ENCODE data around the gene NPC1.
"Not testable (repeated sequence)": the region's sequence is repeated elsewhere in the genome, so short reads cannot be mapped to it uniquely, and the experiment has no call there.

NPC1 gene

DNA sequence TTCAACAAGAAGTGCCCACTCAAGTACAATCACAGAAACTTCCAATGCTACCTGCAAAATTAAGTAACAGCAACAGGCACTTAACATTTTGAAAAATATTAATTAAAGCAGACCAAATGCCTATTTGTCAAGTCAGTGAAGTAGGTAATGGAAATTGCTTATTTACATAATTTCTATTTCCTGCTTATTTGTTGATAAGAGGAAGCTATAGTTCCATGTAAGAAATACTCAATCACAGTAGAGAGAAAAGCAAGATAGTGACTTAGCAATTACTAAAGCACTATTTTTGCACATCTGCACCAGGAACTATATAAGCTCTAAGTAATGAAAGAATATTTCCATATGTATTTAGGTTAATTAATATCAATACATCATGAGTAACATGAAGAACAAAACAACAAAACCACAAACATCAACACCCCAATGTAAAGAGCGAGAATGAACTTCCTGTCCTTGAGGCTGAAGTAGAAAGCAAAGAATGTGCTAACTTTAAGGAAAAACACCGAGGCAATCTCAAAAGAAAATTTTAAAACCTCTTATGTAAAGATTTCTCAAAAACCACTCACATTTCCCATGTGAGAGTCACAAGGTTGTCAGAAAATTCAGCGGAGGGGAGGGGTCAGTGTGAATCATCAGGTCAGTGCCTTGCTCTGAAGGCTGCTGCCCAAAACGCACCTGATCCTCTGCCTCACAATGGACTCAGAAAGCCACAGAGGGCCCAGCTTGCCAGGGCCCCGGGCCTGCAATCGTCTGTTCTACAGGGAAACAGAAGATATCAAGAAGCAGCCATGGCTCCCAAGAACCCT is 12.5 kb downstream of the NPC1 start:
- DNase-seq, result no peak

GRCh38 chr18:23573020-23573419 is 13.3 kb downstream of the NPC1 start:
- no peak for DNase-seq

GRCh38 chr18:23572570-23572969 is 13.7 kb downstream of the NPC1 start:
- no peak for DNase-seq

DNA sequence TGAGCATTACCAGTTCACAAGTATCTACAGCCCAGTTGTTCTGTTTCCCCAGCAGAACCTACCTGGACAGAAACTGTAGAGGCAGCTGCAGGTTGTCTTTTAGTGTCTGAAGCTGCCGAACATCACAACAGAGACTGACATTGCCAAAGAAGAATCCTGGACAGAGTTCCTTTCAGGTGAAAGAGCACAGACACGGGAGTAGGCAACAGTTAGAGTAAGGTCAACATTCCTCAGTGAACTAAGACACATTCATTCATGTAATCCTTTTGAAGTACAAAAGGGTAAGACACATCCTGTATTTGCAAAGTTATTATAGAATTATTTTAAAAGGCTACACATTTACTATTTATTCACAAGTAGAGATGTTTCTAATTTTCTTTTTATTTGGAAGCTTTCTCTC is 14.3 kb downstream of the NPC1 start:
- no peak for DNase-seq

DNA sequence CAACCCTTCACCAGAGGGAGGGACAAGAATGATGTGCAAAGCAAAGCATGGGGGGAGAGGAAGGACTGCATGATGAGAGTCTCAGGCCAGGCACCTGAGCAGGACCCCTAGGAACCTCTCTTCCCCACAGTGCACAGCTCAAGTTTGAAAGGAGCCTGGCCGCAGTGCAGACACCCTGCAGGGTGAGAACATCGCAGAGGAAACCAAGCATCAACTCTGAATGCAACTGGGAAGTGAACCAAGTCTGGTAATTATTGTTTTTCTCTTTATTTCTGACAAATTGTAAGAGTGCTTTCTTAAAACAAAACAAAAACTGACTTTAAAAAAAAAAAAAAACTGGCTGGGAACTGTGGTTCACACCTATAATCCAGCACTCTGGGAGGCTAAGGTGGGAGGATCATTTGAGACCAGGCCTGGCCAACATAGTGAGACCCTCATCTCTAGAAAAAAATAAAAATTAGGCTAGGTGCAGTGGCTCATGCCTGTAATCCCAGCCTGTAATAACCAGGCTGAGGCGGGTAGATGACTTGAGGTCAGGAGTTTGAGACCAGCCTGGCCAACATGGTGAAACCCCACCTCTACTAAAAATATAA is 15.3 kb downstream of the NPC1 start:
- DNase-seq, result no peak

GRCh38 chr18:23569299-23570063 is 16.8 kb downstream of the NPC1 start:
- no peak for DNase-seq

GRCh38 chr18:23568281-23569138 is 17.8 kb downstream of the NPC1 start:
- DNase-seq, result no peak

DNA sequence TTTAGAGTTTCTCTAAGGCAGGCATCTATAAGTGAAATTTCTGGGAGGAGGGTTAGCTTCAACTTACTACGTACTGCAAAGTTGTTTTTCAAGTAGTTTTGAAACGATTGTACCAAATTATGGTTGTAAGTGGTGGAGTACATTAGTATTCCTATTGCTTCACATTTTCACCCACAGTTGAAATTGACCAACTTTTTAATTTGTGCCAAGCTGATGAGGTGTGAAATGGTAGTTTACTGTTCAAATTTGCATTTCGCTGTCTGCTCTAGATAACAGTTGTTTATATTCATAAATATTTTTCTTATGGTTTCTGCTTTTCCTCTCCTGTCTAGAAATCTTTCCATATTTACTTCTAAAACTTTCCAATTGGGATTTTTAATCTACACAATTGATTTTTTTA is 18.6 kb downstream of the NPC1 start:
- DNase-seq, result no peak

- DNase-seq, result no peak
Measured at GRCh38 chr18:23565916-23566547, 20.3 kb downstream of the NPC1 start.

DNA sequence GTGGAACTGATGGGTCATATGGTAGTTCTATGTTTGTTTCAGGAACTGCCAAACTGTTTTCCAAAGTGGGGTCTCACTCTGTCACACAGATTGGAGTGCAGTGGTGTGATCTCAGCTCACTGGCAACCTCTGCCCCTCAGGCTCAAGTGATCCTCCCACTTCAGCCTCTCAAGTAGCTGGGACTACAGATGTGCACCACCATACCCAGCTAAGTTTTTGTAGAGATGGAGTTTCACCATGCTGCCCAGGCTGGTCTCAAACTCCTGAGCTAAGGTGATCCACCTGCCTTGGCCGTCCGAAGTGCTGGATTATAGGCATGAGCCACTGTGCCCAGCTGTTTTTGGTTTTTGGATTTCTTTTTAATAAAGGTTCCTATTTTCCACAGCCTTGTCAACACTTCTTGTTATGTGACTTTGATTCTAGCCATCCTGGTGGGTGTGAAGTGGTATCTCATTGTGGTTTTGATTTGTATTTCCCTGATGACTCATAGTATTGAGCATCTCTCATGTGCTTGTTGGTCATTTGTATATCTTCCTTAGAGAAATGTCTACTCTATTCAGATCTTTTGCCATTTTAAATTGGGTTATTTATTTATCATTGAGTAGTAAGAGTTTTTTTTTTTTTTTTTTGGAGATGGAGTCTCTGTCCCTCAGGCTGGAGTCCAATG is 22.8 kb downstream of the NPC1 start:
- no peak for DNase-seq

DNA sequence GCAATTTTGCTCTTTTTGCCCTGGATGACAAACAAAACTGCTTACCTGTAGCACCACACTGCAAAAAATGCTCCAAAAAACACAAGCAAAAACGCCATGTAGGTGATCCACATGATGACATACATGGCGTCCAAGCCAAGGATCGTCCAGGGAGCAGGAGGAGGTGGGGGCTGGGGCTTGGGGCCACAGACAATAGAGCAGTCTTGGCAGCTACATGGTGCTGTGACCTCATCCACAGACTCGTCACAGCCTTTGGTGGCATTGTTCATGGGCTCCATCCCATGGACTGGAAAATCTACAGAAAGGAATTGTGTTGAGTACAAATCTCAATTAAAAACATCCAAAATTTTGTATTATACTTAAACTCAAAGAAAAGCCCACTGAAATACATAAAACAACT is 26.1 kb downstream of the NPC1 start:
- DNase-seq, result no peak

- not testable (repeated sequence) for DNase-seq
Measured at GRCh38 chr18:23557511-23557910, 28.8 kb downstream of the NPC1 start.

- no peak for DNase-seq
Measured at GRCh38 chr18:23556145-23556780, 30.0 kb downstream of the NPC1 start.

DNA sequence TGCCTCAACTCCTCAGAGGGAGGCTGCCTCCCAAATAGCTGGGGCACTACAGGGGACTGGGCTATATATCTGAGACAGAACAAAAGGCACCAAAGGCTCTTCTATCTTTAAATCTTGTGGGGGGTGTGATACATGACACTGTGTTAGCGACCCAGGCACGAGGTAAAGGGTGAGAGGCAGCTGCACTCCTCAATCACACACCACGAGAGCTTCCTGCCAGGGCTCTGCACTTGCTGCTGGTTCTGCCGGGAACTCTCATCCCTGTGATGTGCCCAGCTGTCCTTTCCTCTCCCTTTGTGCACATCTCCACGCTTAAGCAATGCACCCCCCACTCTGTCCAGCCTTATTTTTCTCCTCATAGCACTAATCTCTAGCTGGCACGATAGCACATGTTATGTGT is 32.4 kb downstream of the NPC1 start:
- DNase-seq, result no peak

DNA sequence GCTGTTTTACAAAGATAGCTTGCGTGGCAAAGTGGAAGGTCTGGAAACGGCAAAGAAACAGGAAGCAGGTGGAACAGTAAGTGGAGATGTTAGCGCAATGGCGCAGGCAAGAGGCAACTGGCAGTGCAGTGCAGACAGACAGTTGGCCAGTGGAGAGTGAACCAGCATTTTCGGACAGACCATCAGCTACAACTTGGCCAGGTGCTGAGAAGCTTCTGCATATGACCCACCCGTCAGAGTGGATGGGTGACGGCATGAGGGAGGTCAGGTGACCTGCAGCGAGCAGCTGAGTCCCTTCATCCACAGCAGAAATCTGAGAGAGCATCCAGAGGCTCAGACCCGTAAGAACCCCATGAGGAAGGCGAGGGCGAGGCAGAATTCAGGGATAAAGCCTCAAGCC is 33.8 kb downstream of the NPC1 start:
- no peak for DNase-seq

DNA sequence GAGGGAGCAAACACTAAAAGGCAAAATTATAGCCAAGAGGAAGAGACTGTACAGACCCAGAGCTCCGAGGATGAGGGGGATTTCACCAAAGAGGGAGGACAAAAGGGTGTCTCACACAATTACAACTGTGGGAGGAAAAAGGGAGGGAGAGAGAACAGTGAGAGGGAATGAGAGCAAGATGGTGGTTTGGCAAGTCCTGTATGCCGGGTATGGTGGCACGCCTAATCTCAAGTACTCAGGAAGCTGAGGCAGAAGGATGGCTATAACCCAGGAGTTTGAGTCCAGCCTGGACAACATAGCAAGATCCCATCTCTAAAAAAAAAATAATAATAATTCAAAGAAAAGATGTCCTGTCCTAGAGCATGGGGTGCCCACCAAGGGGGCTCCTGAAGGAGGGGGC is 34.3 kb downstream of the NPC1 start:
- DNase-seq, result no peak

DNA sequence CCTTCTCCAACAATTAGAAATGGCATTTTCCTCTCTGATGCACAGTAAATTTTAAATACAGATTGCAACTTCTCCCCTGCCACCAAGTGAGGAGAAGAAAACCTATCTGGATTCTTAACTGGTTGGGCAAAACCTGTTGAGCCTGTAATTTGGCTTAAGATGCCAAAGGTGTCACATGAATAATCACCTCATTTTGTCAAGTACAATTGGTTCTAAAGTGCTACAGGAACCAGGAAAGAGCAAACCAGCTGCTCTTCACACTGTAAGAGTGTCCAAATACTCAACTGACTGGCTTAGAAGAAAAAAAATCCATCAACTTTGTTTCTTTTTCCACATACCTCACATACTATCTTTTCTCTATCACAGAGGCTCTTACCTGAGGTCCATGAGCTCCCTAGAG is 35.4 kb downstream of the NPC1 start:
- no peak for DNase-seq

- no peak for DNase-seq
Measured at GRCh38 chr18:23548719-23549118, 37.6 kb downstream of the NPC1 start.

- no peak for DNase-seq
Measured at GRCh38 chr18:23548275-23548674, 38.0 kb downstream of the NPC1 start.

DNA sequence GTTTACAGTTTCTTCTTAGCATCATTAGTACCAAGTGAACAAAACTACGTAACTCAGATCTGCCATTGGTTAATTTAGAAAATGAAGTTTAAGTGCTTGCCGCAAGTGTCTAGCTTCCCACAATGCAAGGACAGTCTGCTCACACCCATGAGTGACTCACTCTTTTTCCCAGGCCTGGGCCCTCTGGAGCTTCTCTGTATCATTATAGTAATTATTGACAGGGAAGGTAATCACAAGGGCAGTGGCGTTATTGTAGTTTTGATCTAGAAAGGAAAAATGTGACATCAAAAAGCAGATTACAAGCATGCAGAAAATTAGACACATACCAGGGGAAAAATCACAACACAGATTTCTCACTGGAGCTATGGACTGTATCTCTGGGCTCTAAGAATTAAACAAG is 38.5 kb downstream of the NPC1 start:
- no peak for DNase-seq

- DNase-seq, result no peak
Measured at GRCh38 chr18:23547306-23547705, 39.0 kb downstream of the NPC1 start.
